Activated T-helper 1 cell treated with Interleukin-2 at 50 U/mL for 16 hours (primary cell): ENCODE measurements around the gene ACYP2.

Experiments used
- DNase-seq: peaks from one replicate; pipeline ENCODE4 v3.0.0-alpha.2; 2020; ENCODE audit warnings: low read depth

The ACYP2 gene

GRCh38 chr2:54161660-54162424, 46.4 kb downstream of the ACYP2 start:
- no peak for DNase-seq

GRCh38 chr2:54164106-54164505, 48.7 kb downstream of the ACYP2 start:
- no peak for DNase-seq

- DNase-seq: no peak
These were observed 50.8 kb downstream of the ACYP2 start for GRCh38 chr2:54166121-54166773.

GRCh38 chr2:54176577-54176976, 61.2 kb downstream of the ACYP2 start:
- DNase-seq: no peak

- DNase-seq: no peak
These were observed 67.9 kb downstream of the ACYP2 start for GRCh38 chr2:54183281-54183680.

- DNase-seq: no peak
These were observed 68.6 kb downstream of the ACYP2 start for GRCh38 chr2:54183972-54184371.

GRCh38 chr2:54185105-54185504, 69.7 kb downstream of the ACYP2 start:
- DNase-seq: no peak

- no peak for DNase-seq
These were observed 71.9 kb downstream of the ACYP2 start for GRCh38 chr2:54187331-54187730.

GRCh38 chr2:54189539-54189938, 74.1 kb downstream of the ACYP2 start:
- DNase-seq: no peak

- DNase-seq: no peak
These were observed 76.1 kb downstream of the ACYP2 start for GRCh38 chr2:54191361-54192135.

GRCh38 chr2:54194761-54195750, 79.6 kb downstream of the ACYP2 start:
- no peak for DNase-seq

GRCh38 chr2:54196646-54197045, 81.2 kb downstream of the ACYP2 start:
- no peak for DNase-seq

GRCh38 chr2:54204476-54204875, 89.1 kb downstream of the ACYP2 start:
- no peak for DNase-seq

- DNase-seq: no peak
These were observed 91.2 kb downstream of the ACYP2 start for GRCh38 chr2:54206596-54206995.

- no peak for DNase-seq
These were observed 92.3 kb downstream of the ACYP2 start for GRCh38 chr2:54207666-54208195.

GRCh38 chr2:54208364-54209240, 93.2 kb downstream of the ACYP2 start:
- DNase-seq: no peak

- no peak for DNase-seq
These were observed 94.0 kb downstream of the ACYP2 start for GRCh38 chr2:54209379-54209778.

- no peak for DNase-seq
These were observed 97.0 kb downstream of the ACYP2 start for GRCh38 chr2:54212456-54212855.

- DNase-seq: no peak
These were observed 97.7 kb downstream of the ACYP2 start for GRCh38 chr2:54213082-54213481.

GRCh38 chr2:54224997-54225396, 109.6 kb downstream of the ACYP2 start:
- no peak for DNase-seq
